Upper lobe of left lung (tissue), 6 donors: ENCODE results near the gene SASH3. TPM values are rescaled to one million over a fixed set of nuclear protein-coding genes. Genes with fewer than 3 reads are reported as not detected.

ENCODE experiments used
- ATAC-seq, 2 donors: fragments of 200-7000 bp; cut with Tn5 transposase; one replicate each; pipeline ENCODE4 v1.9.1; 2022; ENCODE audit warnings: mild to moderate bottlenecking in 2 of 2, moderate library complexity in 2 of 2; ENCODE audit not compliant: low FRiP score in 2 of 2
- DNase-seq, 2 donors: peaks; one replicate each; pipeline ENCODE4 v3.0.0-alpha.2; 2019 to 2020
- H3K27ac ChIP-seq, 4 donors: fragments of 200-600 bp; sonication (generic); one replicate each; pipeline ENCODE4 v1.5.1; 2016 to 2019
- H3K27me3 ChIP-seq, 4 donors: fragments of 200-600 bp; sonication (generic); one replicate each; pipeline ENCODE4 v1.5.1; 2017 to 2019
- H3K36me3 ChIP-seq, 4 donors: fragments of 200-600 bp; sonication (generic); one replicate each; pipeline ENCODE4 v1.5.1; 2016 to 2019
- H3K4me1 ChIP-seq, 4 donors: fragments of 200-600 bp; sonication (generic); one replicate each; pipeline ENCODE4 v1.5.1; 2018 to 2019
- H3K4me3 ChIP-seq, 4 donors: fragments of 200-600 bp; sonication (generic); one replicate each; pipeline ENCODE4 v1.5.1; 2017 to 2019; ENCODE audit warnings: mild to moderate bottlenecking in 2 of 4, moderate library complexity in 1 of 4
- H3K9me3 ChIP-seq, 4 donors: fragments of 200-600 bp; sonication (generic); one replicate each; pipeline ENCODE4 v1.5.1; 2018 to 2019
- CTCF ChIP-seq, 6 experiments: fragments of 450-650 bp in 4 of 6; fragments of 200-600 bp in 2 of 6; sonication (generic) in 2 of 6; IDR thresholded peaks; one replicate each; pipeline ENCODE4 v1.5.1; 2016 to 2019; ENCODE audit warnings: antibody characterized with exemption in 6 of 6
- EP300 ChIP-seq, 4 donors: sonication (generic); formaldehyde crosslinking; IDR thresholded peaks; one replicate each; pipeline ENCODE4 v1.5.1; 2017; ENCODE audit warnings: antibody characterized with exemption in 4 of 4, control low read depth in 2 of 4
- POLR2A ChIP-seq, 4 donors: fragments of 450-650 bp; IDR thresholded peaks; one replicate each; pipeline ENCODE4 v1.5.1; 2016 to 2017; ENCODE audit warnings: antibody characterized with exemption in 4 of 4, mild to moderate bottlenecking in 2 of 4
- POLR2AphosphoS5 ChIP-seq, 2 donors: sonication (generic); formaldehyde crosslinking; IDR thresholded peaks; one replicate each; pipeline ENCODE4 v1.5.1; 2017; ENCODE audit warnings: antibody characterized with exemption in 2 of 2
- WGBS, 2 donors: methylation state at CpG; one replicate each; pipeline ENCODE4 v1.1.5; 2017 to 2018; 5-methylcytosine and 5-hydroxymethylcytosine counted together
- total RNA-seq, 6 donors: library from RNA; depleted of rRNA in 4 of 6; stranded (reverse); fragments of >200 nt in 4 of 6; gene quantifications; one replicate each; pipeline versions ENCODE4 v1.1.0 to v1.2.1, GENCODE V29; 2016 to 2021
- donor health status: DM: no; HTN: no; CAD: no; lungs with moderate emphysema.
- donor health status: DM: no; HTN: yes; CAD: no; lungs with severe emphysema.

Gene SASH3
- total RNA-seq, 6 donors from 2014 or later, result 21.5 to 60.3 (median 37.9) TPM

- H3K4me3 ChIP-seq, result no peak overlapping the region
- no peak for TF ChIP-seq POLR2A (IDR thresholded peaks at IDR 0.05)
- TF ChIP-seq EP300 (IDR thresholded peaks at IDR 0.05), result no peak
- TF ChIP-seq CTCF (IDR thresholded peaks at IDR 0.05), result peak in 2 of 6 experiments; percentile 9 to 15
- peak in 1 of 2 donors; percentile 17 for TF ChIP-seq POLR2AphosphoS5 (IDR thresholded peaks at IDR 0.05)
- H3K4me1 ChIP-seq, result peaks cover 0 to 7% (median 0%) of the 10 kb centered on the region in 4 donors
- H3K27ac ChIP-seq, result peak overlapping the region; percentile 12 to 73 (median 64)
- no peaks in the 10 kb centered on the region for H3K27me3 ChIP-seq
- DNase-seq (peak in 1 of 2 donors; percentile 67), ATAC-seq (peak; percentile 56 to 85)
- no peaks in the 10 kb centered on the region for H3K36me3 ChIP-seq
- WGBS, 2 donors, result 20 to 57% methylated on average over 2 to 14 of the region's 14 CpGs
- H3K9me3 ChIP-seq, result no peaks in the 10 kb centered on the region
Measured at GRCh38 chrX:129759576-129760061, 20.1 kb upstream of the SASH3 start.

GRCh38 chrX:129760155-129760554 lies 19.6 kb upstream of the SASH3 start:
- Histone ChIP-seq H3K27ac (peak overlapping the region in 2 of 4 donors; percentile 70 to 73), H3K36me3 (no peaks in the 10 kb centered on the region), H3K4me1 (peaks cover 0 to 7% (median 0%) of the 10 kb centered on the region in 4 donors), H3K9me3 (no peaks in the 10 kb centered on the region), H3K27me3 (no peaks in the 10 kb centered on the region), H3K4me3 (no peak overlapping the region)
- 52 to 90% methylated on average over 2 to 9 of the region's 9 CpGs for WGBS, 2 donors
- ATAC-seq, result peak; percentile 3 to 10
- no peak for DNase-seq
- TF ChIP-seq POLR2AphosphoS5 (IDR thresholded peaks at IDR 0.05) (no peak), CTCF (IDR thresholded peaks at IDR 0.05) (no peak), EP300 (IDR thresholded peaks at IDR 0.05) (no peak), POLR2A (IDR thresholded peaks at IDR 0.05) (no peak)

- 70 to 86% methylated on average over 3 to 6 of the region's 6 CpGs for WGBS, 2 donors
- H3K27me3 ChIP-seq, result no peaks in the 10 kb centered on the region
- H3K4me1 ChIP-seq, result peaks cover 0 to 7% (median 0%) of the 10 kb centered on the region in 4 donors
Measured at GRCh38 chrX:129760981-129761380, 18.8 kb upstream of the SASH3 start.

GRCh38 chrX:129761596-129761995 lies 18.2 kb upstream of the SASH3 start:
- DNase-seq (no peak), ATAC-seq (no peak)
- Histone ChIP-seq H3K36me3 (no peaks in the 10 kb centered on the region), H3K9me3 (no peaks in the 10 kb centered on the region), H3K4me1 (peaks cover 0 to 7% (median 0%) of the 10 kb centered on the region in 4 donors), H3K27me3 (no peaks in the 10 kb centered on the region), H3K4me3 (no peak overlapping the region), H3K27ac (no peak overlapping the region)
- WGBS, 2 donors, result 81 to 100% methylated on average over 1 to 4 of the region's 4 CpGs
- TF ChIP-seq POLR2AphosphoS5 (IDR thresholded peaks at IDR 0.05) (no peak), CTCF (IDR thresholded peaks at IDR 0.05) (no peak), POLR2A (IDR thresholded peaks at IDR 0.05) (no peak), EP300 (IDR thresholded peaks at IDR 0.05) (no peak)

More at GRCh38 chrX:129760981-129761380, 18.8 kb upstream of the SASH3 start:
- no peak for TF ChIP-seq CTCF (IDR thresholded peaks at IDR 0.05)
- TF ChIP-seq POLR2AphosphoS5 (IDR thresholded peaks at IDR 0.05), result no peak
- no peak for TF ChIP-seq EP300 (IDR thresholded peaks at IDR 0.05)
- TF ChIP-seq POLR2A (IDR thresholded peaks at IDR 0.05), result no peak
- ATAC-seq (no peak), DNase-seq (no peak)
- H3K27ac ChIP-seq, result no peak overlapping the region
- H3K36me3 ChIP-seq, result no peaks in the 10 kb centered on the region
- H3K4me3 ChIP-seq, result no peak overlapping the region
- H3K9me3 ChIP-seq, result no peaks in the 10 kb centered on the region

- no peak overlapping the region for H3K27ac ChIP-seq
- H3K9me3 ChIP-seq, result no peaks in the 10 kb centered on the region
- H3K36me3 ChIP-seq, result no peaks in the 10 kb centered on the region
- no peaks in the 10 kb centered on the region for H3K27me3 ChIP-seq
- no peak for DNase-seq
- peaks cover 0 to 7% (median 0%) of the 10 kb centered on the region in 4 donors for H3K4me1 ChIP-seq
- TF ChIP-seq POLR2AphosphoS5 (IDR thresholded peaks at IDR 0.05) (no peak), CTCF (IDR thresholded peaks at IDR 0.05) (no peak)
- no peak overlapping the region for H3K4me3 ChIP-seq
- 96 to 100% methylated on average over 3 of the region's 3 CpGs for WGBS, 2 donors
- no peak for ATAC-seq
Measured at GRCh38 chrX:129762448-129762847, 17.3 kb upstream of the SASH3 start.
